GM19351 (cell line): ENCODE data around the gene SFT2D1.
A peak's percentile ranks its signal among the peaks of the same experiment; 100 is the strongest.
"Not testable (repeated sequence)": the region's sequence is repeated elsewhere in the genome, so short reads cannot be mapped to it uniquely, and the experiment has no call there.

Experiments used
- ATAC-seq: cut with Tn5 transposase; IDR thresholded peaks from one replicate; pipeline ENCODE4 v1.9.1; 2021; ENCODE audit warnings: mild to moderate bottlenecking, moderate library complexity; ENCODE audit not compliant: unreplicated experiment

The SFT2D1 gene

GRCh38 chr6:166342349-166343149, at the start of gene SFT2D1:
TSS of gene SFT2D1 (minus strand) at chr6:166342545. CDS start at chr6:166342481, 64 bp downstream.
- peak; percentile 88 for ATAC-seq

DNA sequence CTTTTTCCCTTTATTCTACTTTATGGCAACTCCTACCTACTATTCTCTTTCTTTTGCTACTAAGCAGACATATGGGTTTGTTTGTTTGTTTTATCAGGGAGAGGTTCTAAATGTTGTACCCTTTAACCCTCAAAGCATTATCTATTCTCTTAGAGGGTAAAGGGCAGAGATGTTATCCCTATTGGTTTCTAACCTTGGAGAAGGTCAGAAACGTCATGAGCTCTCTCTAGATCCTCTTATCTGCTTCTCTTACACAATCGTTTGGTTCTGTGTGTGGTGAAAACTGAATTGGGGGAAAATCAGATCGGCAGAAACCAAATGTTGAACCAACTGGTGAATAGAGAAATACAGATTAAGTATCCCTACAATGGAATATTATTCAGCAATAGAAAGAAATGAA, 46.8 kb upstream of the SFT2D1 start:
- no peak for ATAC-seq

- ATAC-seq = no peak
Measured at GRCh38 chr6:166388290-166389004, 46.1 kb upstream of the SFT2D1 start.

- no peak for ATAC-seq
Measured at GRCh38 chr6:166387642-166388289, 45.4 kb upstream of the SFT2D1 start.

- not testable (repeated sequence) for ATAC-seq
Measured at GRCh38 chr6:166387098-166387497, 44.8 kb upstream of the SFT2D1 start.

- ATAC-seq = no peak
Measured at GRCh38 chr6:166386111-166386510, 43.8 kb upstream of the SFT2D1 start.

DNA sequence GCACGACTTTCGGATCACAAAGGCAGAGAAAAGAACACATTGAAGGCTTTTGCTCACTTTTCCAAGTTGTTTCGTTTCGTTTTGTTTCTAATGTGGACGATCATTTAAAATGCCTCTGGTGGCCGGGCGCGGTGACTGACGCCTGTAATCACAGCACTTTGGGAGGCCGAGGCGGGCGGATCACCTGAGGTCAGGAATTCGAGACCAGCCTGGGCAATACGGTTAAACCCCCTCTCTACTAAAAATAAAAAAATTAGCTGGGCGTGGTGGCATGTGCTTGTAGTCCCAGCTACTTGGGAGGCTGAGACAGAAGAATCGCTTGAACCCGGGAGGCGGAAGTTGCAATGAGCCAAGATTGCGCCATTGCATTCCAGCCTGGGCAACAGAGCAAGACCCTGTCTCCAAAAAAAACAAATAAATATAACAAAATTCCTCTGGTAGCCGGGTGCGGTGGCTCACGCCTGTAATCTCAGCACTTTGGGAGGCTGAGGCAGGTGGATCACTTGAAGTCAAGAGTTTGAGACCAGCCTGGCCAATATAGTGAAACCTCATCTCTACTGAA, 41.5 kb upstream of the SFT2D1 start:
- ATAC-seq = peak; percentile 3

DNA sequence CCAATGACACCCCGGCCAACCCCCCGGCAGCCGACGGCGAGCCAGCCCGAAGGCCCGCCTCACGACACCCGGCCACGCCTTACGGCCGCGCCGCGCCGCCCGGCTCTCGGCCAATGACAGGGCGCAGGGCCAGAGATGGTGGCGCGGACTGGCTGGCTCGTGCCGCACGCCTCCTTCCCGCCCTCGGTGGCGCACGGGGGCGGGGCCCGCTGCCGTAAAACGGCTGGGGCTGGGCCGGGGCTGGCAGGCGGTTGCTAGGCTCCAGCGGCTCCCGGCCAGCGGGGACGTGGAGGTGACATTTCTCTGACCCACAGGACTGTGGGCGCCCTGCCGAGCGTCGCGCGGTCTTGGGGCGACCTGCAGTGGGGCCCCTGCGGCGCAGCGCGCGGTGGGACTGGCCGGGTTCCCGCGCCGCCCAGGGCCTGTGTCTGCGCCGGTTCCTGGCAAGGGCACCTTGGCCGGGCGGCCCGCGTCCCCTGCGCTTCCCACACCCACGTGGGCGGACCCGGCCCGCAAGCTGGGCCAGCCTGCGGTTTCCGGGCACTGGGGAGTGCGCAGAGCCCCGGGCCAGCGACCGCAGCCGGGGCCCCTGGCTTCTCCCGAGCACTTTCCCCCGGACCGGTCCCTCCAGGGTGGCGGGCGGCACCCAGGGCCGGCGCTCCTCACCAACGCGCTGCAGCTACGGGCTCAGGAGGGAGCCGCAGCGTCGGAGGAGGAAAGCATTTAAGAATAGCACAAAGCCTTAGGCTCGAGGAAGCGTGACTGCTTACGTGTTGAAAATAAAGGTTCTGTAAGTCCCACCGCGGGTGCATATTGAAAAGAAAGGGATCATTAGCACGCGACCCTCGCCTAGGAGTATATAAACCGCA, 40.8 kb upstream of the SFT2D1 start, which contains the start of gene MPC1:
Gene MPC1, minus strand, starts transcription at position 8 of the 869 bp plus-strand sequence. CDS start 64 bp downstream, outside the sequence.
- peak; percentile 81 for ATAC-seq

- ATAC-seq = no peak
Measured at GRCh38 chr6:166382500-166382932, 40.2 kb upstream of the SFT2D1 start.

- peak; percentile 53 for ATAC-seq
Measured at GRCh38 chr6:166381733-166382499, 39.6 kb upstream of the SFT2D1 start.

DNA sequence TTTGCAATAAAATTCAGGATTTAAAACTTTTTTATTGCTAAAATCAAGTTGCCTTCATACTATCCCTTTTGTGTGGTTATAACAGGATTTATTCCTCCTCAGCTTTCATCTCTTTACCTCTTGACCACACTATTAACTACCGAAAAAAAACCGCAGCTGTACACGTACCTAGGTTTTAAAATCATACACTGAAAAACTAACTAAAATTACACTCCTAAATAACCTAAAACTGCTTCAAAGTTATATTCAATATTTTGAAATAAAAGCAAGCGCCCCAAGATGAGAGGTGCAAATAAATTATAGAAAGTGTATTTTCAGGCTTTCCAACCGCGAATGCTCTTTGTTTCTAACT, 39.0 kb upstream of the SFT2D1 start:
- ATAC-seq = no peak

DNA sequence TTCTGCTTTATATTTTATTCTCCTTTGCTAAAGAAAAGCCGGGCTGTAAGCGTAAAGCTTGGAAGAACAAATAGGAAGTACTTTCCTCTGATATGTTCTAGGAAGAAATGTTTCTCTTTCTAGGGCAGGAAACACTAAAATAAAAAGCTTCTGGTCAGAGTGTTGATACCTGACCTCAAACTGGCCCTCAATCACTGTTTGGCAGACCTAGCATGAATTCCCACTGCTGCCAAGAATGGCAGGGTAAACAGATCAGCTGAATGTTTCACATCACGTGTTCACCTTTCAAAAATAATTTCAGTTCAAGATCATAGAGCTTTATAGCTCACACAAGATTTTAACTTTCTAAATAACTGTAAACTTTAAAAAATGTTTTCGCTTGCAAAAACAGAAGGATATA, 37.5 kb upstream of the SFT2D1 start:
- ATAC-seq = no peak

- ATAC-seq = no peak
Measured at GRCh38 chr6:166379103-166379586, 36.8 kb upstream of the SFT2D1 start.

DNA sequence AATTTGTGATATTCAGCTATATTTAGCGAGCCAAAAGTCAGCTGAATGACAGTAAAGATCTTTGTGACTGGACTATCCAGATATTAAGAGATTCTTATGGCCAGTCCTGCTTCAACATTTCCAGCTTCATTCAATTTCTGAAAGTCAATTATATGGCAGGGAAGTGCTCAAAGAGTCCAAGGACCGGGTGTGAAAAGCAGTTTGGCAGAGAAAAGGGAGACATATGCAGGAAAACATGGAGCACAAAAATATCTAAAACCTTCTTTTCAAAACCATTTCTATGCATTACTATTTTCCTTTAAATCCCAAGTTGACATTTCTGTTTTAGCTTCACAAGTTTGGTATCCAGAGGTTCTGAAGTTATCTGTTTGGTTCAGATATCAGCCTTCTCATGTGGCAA, 35.4 kb upstream of the SFT2D1 start:
- ATAC-seq = no peak

- ATAC-seq = no peak
Measured at GRCh38 chr6:166375013-166375412, 32.7 kb upstream of the SFT2D1 start.

DNA sequence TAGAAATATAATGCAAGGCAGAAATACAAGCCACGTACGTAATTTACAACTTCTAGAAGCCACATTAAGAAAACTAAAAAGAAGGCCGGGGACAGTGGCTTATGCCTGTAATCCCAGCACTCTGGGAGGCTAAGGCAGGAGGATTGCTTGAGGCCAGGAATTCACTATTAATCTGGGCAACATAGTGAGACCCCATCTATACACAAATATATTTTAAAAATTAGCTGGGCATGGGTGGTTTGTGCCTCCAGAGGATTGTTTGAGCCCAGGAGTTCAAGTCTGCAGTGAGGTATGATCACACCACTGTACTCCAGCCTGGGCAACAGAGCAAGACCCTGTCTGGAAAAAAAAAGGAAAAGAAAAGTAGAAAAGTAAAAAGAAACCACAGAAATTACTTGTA, 28.1 kb upstream of the SFT2D1 start:
- no peak for ATAC-seq

- no peak for ATAC-seq
Measured at GRCh38 chr6:166369782-166370181, 27.4 kb upstream of the SFT2D1 start.

- ATAC-seq = no peak
Measured at GRCh38 chr6:166366921-166367320, 24.6 kb upstream of the SFT2D1 start.

GRCh38 chr6:166365806-166366205, 23.5 kb upstream of the SFT2D1 start:
- no peak for ATAC-seq
